Endometrium (tissue), 2 donors: ENCODE data around the gene ENOX1.

Source experiments
- FAIRE-seq: peaks from 2 replicates; lab custom pipeline; 2012; peaks lifted over from hg19 to GRCh38; lab: Jason Lieb, UNC
- donor health status: control.
- donor health status: control.

ENOX1 gene

GRCh38 chr13:43387880-43388279, 398.9 kb downstream of the ENOX1 start:
- FAIRE-seq, result no peak

DNA sequence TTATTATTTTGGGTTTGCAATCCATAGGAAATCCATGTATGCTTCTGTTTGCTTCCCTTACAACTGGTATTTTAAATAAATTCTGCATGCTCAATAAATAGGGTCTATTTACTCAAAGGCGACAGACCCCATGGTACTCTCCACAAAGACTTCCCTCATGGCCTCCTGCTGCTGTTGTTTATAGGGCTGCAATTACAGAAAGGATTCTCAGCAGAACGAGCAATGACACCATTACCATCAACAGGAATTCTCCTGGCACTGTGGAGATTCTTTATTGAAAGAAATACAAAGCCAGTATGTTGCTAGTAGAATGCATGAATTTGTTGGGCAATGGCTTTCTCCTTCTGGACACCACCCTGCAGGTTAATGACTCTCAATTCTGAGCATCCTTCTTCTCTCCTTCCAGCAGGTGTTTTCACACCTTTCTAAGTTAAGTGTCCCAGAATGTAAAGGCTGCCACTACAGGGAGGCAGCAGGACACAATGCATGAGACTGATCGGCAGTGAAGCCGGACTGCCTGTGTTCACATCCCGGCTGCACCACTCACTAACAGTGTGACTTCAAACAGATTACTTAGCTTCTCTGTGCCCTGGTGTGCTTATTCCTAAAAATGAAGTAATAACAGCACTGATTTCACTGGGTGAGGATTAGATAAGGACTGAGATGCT, 403.1 kb downstream of the ENOX1 start:
- FAIRE-seq, result no peak

- peak; percentile 12 for FAIRE-seq
Observed at GRCh38 chr13:43379738-43380137, 407.0 kb downstream of the ENOX1 start.

DNA sequence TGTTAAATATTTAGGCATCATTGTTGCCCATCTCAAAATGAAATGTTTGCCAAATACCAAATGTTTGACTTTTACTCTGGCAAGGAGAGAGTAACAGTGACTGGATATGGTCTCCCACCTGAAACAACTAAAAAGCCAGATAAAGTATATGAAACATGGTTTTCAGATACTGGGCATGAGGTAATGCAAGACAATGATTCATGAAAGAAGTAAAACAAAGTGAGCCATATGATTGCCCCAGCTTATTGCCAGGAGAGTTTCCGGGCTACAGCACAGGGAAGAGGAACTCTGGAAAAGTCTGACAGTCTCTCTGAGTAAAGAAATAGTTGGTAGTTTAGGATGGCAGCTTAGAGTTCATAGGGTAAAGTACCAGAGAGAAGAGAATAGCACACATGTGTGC, 408.8 kb downstream of the ENOX1 start:
- FAIRE-seq, result no peak

- no peak for FAIRE-seq
Observed at GRCh38 chr13:43377149-43377548, 409.6 kb downstream of the ENOX1 start.

- FAIRE-seq, result no peak
Observed at GRCh38 chr13:43376596-43376995, 410.2 kb downstream of the ENOX1 start.

DNA sequence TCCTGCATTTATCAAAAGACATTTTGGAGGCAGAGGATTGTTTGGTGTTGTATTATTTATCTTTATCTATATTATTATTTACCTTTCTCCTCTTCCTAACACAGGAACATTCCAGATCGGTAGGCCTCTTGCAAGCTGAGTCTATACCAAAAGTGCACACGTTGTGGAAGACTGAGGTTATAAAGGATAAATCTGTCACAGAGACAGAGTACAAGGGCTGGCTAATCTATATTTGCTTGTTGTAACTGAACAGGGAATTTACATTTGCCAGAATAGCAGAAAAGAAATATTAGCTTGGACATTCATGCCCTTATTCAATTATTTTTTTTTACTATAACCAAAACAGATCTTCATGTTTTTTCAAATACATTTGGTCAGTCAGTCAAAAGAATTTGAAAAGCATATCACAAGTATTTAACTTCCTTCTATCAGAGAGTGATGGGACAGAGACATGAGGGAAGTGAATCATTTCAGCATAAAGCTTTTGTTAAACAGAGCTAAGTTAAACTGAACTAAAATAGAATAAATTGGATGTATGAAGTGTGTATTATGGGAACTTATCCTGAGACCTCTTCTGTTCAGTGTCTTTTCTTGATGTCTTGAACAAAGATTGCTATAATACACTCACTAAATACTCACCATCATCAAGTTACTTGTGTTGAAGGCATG, 410.8 kb downstream of the ENOX1 start:
- no peak for FAIRE-seq

DNA sequence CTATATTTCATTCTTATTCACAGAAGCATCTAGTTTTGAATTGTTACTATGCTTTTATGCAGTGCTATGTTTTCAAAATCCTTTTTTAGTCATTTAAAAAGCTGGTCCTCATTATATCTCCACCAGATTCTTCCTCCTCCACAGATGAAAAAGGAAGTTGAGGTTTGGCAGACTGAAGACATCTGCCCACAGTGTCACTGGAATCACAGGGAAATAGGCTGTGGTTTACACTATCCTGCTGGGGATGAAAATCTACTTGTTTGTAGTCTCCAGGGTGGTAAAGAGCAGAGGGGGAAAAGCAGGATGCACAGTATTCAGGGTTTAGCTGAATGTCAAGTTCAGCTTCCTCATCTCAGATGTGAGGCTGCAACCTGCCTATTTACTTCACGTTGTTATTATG, 412.2 kb downstream of the ENOX1 start:
- FAIRE-seq, result no peak

GRCh38 chr13:43373400-43373799, 413.4 kb downstream of the ENOX1 start:
- FAIRE-seq, result no peak

DNA sequence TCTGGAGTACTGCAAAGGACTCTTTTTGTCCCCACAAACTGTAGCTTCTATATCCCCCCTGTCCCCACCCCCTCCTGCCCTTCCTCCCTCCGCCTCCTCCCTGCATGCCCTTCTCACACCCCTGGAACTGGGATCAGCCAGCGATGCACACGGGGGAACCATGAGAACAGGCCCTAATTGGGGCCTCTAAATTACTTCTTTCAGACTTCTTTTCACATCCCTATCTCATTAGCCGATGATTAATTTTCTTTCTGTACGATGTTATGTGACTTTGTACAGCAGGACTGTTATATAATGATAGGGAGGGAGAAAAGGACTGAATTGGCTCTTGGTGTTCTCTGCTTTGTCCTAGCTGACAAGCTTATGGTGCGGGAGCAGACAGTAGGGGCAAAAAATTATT, 415.9 kb downstream of the ENOX1 start:
- no peak for FAIRE-seq

DNA sequence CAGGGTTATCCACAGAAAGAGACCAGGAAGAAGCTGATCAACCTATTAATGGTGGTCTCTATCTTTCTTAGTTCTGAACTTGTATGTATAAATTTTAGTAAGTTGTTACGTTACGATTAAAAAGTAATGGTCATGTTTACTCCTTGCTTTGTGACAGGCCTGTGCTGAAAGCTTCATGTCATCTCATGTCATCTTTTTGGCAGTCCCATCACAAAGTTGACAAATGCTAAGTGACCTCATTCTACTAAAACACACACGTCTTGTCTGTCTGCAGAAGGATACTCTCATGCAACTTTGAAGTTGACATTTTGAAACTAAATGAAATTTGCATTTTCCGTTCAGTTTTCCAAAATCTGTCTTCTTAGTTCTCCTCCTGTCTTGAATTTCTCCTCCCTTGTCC, 417.5 kb downstream of the ENOX1 start:
- no peak for FAIRE-seq

GRCh38 chr13:43368003-43368402, 418.8 kb downstream of the ENOX1 start:
- FAIRE-seq, result peak; percentile 37

- no peak for FAIRE-seq
Observed at GRCh38 chr13:43365039-43365344, 421.8 kb downstream of the ENOX1 start.

GRCh38 chr13:43364210-43365038, 422.3 kb downstream of the ENOX1 start:
- no peak for FAIRE-seq

- no peak for FAIRE-seq
Observed at GRCh38 chr13:43363156-43363953, 423.4 kb downstream of the ENOX1 start.

GRCh38 chr13:43362556-43362955, 424.2 kb downstream of the ENOX1 start:
- no peak for FAIRE-seq

- no peak for FAIRE-seq
Observed at GRCh38 chr13:43360892-43361610, 425.7 kb downstream of the ENOX1 start.

- FAIRE-seq, result no peak
Observed at GRCh38 chr13:43360171-43360570, 426.6 kb downstream of the ENOX1 start.

DNA sequence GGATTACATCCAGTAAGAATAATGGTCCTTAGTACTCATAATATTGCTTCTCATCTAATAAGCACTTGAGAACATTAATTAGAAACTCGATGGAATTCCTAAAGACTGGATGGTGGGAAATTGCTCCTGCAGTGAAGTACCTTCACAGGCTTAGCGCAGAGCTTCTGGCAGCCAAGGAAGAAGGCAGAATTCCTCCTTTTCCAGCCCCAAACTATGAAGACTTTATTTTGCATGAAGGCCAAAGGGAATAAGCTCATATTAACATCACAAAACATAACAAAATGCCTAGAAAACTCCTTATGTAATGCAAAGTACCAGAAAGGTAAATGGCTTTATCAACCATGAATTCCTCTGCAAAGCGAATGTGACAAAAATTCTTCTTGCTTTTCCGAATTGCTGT, 427.2 kb downstream of the ENOX1 start:
- no peak for FAIRE-seq

- FAIRE-seq, result no peak
Observed at GRCh38 chr13:43357564-43357963, 429.2 kb downstream of the ENOX1 start.

GRCh38 chr13:43356567-43356966, 430.2 kb downstream of the ENOX1 start:
- no peak for FAIRE-seq

DNA sequence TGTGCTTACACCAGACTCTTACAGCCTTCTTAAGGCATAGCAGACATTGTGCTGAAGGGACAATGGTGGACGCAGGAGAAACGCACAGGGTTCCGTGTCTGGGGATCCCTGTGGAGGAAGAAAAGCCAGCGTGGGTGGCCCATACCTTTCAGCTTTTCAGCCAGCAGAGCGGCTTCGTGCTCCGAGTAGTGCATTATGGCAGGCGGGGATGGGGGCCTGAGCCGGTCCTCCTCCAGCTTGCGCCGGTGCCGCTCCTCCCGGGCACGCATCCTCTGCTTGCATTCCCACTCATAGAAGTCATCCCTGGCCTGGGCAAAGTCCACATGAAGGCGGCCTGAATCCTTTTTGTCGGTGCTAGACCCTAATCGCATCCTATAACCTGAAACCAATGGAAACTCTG, 431.0 kb downstream of the ENOX1 start:
- FAIRE-seq, result no peak
